Measurements from ENCODE around the gene UNC80. TPM values are rescaled to one million over a fixed set of nuclear protein-coding genes. Genes with fewer than 3 reads are reported as not detected.

UNC80 gene
- total RNA-seq, 1 donor from 2014 or later: 2.1 TPM

DNA sequence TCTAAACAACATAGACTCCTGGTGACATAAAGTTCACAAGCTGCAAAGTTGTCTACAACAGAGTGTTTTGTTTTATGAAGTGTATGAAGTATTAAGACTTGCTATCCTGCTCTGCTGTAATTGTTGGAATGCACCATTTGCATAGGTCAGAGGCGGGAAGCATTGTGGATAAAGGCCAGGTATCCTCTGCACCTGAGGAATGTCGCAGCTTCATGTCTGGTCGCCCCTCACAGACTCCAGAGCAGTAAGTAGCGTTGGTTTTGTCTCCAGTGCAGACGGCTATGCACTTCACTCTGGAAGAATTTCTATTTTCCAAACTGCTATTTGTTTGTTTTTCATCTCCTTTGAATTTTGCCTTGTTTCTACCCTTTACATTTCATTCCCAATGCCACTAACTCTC lies 63.1 kb downstream of the UNC80 start:
- Histone ChIP-seq H3K9ac (ENCODE audit: low read depth in 1 of 3, low read length in 3 of 3) (no peak overlapping the region), H3K9me3 (ENCODE audit: control insufficient read depth in 3 of 3, low read length in 3 of 3) (no peaks in the 10 kb centered on the region), H3K27me3 (ENCODE audit: control insufficient read depth in 3 of 3, insufficient read depth in 3 of 3, low read length in 3 of 3) (no peaks in the 10 kb centered on the region), H3K4me3 (ENCODE audit: low read length in 3 of 3) (no peak overlapping the region), H3K4me1 (ENCODE audit: control insufficient read depth in 3 of 3, insufficient read depth in 3 of 3, low read length in 3 of 3) (no peaks in the 10 kb centered on the region), H3K36me3 (ENCODE audit: control insufficient read depth in 3 of 3, insufficient read depth in 3 of 3, low read length in 3 of 3) (no peaks in the 10 kb centered on the region), H3K27ac (ENCODE audit: low read depth, low read length) (no peak overlapping the region)

DNA sequence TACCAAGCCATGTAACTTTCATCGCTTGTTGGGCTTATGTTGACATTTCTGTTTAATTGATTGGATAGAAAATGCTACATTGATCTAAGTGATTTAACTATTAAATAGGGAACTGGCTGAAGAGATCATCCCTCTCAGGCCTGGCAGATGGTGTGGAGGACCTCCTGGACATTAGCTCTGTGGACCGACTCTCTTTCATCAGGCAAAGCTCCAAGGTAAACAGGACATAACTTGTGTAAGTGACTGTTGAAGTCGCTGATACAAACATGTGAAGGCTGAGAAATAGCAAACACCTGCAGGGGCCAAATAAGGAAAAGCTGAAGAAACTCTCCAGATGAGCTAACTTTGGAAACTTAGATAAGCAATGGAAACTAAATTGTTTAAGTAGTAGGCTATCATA lies 68.8 kb downstream of the UNC80 start:
- H3K27me3 ChIP-seq (ENCODE audit: control insufficient read depth in 3 of 3, insufficient read depth in 3 of 3, low read length in 3 of 3): no peaks in the 10 kb centered on the region
- no peak overlapping the region for H3K9ac ChIP-seq (ENCODE audit: low read depth in 1 of 3, low read length in 3 of 3)
- no peak overlapping the region for H3K4me3 ChIP-seq (ENCODE audit: low read length in 3 of 3)
- no peaks in the 10 kb centered on the region for H3K4me1 ChIP-seq (ENCODE audit: control insufficient read depth in 3 of 3, insufficient read depth in 3 of 3, low read length in 3 of 3)
- no peaks in the 10 kb centered on the region for H3K9me3 ChIP-seq (ENCODE audit: control insufficient read depth in 3 of 3, low read length in 3 of 3)
- no peaks in the 10 kb centered on the region for H3K36me3 ChIP-seq (ENCODE audit: control insufficient read depth in 3 of 3, insufficient read depth in 3 of 3, low read length in 3 of 3)
- no peak overlapping the region for H3K27ac ChIP-seq (ENCODE audit: low read depth, low read length)

DNA sequence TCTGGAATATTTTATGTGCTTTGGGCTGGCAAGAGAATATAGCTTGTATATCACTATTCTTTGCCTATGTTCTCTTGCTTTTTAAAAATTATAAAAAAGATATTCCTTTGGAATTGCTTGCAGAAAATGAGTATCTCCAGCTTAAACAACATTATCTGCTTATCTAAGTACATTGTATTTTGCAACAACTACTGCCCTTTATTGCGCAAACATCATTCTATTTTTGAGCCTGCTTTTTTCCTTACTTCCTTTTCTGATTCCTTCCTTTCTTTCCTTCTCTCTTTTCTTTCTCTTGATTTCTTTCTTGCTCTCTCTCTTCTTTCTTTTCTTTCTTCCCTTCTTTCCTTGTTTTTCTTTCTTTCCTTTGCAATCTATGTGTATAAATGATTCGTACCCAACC lies 74.0 kb downstream of the UNC80 start:
- no peaks in the 10 kb centered on the region for H3K27me3 ChIP-seq (ENCODE audit: control insufficient read depth in 3 of 3, insufficient read depth in 3 of 3, low read length in 3 of 3)
- H3K4me3 ChIP-seq (ENCODE audit: low read length in 3 of 3): no peak overlapping the region
- H3K36me3 ChIP-seq (ENCODE audit: control insufficient read depth in 3 of 3, insufficient read depth in 3 of 3, low read length in 3 of 3): no peaks in the 10 kb centered on the region
- H3K27ac ChIP-seq (ENCODE audit: low read depth, low read length): no peak overlapping the region
- no peak overlapping the region for H3K9ac ChIP-seq (ENCODE audit: low read depth in 1 of 3, low read length in 3 of 3)
- no peaks in the 10 kb centered on the region for H3K4me1 ChIP-seq (ENCODE audit: control insufficient read depth in 3 of 3, insufficient read depth in 3 of 3, low read length in 3 of 3)
- H3K9me3 ChIP-seq (ENCODE audit: control insufficient read depth in 3 of 3, low read length in 3 of 3): no peaks in the 10 kb centered on the region

DNA sequence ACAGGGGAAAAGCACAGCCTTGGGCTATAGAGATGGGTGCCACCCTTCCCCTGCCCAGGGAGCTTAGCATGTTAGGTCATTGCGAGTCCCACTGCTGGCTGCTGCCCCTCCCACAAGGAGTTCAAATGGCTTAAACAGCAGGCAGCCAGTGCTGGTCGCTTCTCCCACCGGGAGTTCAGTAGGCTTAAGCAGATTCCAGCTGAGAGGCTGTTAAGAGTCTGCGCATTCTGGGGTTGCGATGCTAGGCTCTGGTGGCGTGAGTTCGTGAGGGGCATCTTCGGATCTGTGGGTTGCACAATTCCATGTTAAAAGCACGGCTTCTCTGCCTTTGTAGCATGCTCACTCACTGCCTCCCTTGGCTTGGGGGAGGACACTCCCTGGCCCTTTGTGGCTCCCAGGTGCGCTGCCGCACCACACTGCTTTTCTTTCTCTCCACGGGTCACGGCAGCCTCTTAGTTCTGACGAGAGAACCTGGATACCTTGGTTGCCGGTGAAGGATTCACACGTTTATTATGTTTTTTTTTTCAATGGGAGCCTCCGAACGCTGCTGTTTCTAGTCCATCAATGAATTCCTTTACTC lies 93.2 kb downstream of the UNC80 start:
- Histone ChIP-seq H3K9me3 (ENCODE audit: control insufficient read depth in 3 of 3, low read length in 3 of 3) (no peaks in the 10 kb centered on the region), H3K4me3 (ENCODE audit: low read length in 3 of 3) (no peak overlapping the region), H3K27ac (ENCODE audit: low read depth, low read length) (no peak overlapping the region), H3K36me3 (ENCODE audit: control insufficient read depth in 3 of 3, insufficient read depth in 3 of 3, low read length in 3 of 3) (no peaks in the 10 kb centered on the region), H3K4me1 (ENCODE audit: control insufficient read depth in 3 of 3, insufficient read depth in 3 of 3, low read length in 3 of 3) (no peaks in the 10 kb centered on the region), H3K9ac (ENCODE audit: low read depth in 1 of 3, low read length in 3 of 3) (no peak overlapping the region), H3K27me3 (ENCODE audit: control insufficient read depth in 3 of 3, insufficient read depth in 3 of 3, low read length in 3 of 3) (no peaks in the 10 kb centered on the region)

DNA sequence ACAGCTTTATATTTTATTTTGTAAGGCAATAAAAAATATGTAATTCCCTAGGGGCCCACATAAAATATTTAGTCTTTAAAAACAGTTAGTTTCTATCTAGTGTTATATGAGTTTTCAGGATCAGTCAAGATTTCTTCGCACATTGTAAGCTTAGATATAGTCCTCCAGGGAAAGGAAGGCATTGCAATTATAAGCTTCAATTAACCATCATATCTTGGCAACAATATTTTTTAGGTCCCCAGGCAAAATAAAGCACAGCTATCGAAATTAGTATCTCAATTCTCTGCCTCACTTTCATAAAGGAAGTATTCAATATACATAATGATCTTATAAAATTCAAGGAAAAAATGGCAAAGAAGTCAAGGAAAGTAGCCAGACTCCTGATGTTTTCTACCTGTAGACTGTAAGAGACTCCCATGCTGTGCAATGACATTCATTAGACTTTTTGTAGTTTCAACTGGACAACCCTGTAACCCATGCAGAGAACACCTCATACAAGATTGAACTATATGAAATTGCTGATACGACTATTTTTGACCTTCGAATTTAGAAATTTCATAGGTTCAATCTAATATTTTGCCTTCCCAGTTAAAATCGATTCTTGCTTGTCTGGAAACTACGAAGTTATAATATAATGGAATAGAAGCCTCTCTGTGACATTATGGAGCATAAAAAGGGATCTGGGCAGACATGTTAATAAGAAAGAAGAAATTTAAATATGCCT lies 96.8 kb downstream of the UNC80 start:
- H3K4me3 ChIP-seq (ENCODE audit: low read length in 3 of 3): no peak overlapping the region
- no peaks in the 10 kb centered on the region for H3K27me3 ChIP-seq (ENCODE audit: control insufficient read depth in 3 of 3, insufficient read depth in 3 of 3, low read length in 3 of 3)
- H3K36me3 ChIP-seq (ENCODE audit: control insufficient read depth in 3 of 3, insufficient read depth in 3 of 3, low read length in 3 of 3): no peaks in the 10 kb centered on the region
- H3K9me3 ChIP-seq (ENCODE audit: control insufficient read depth in 3 of 3, low read length in 3 of 3): no peaks in the 10 kb centered on the region
- no peak overlapping the region for H3K27ac ChIP-seq (ENCODE audit: low read depth, low read length)
- no peak overlapping the region for H3K9ac ChIP-seq (ENCODE audit: low read depth in 1 of 3, low read length in 3 of 3)
- no peaks in the 10 kb centered on the region for H3K4me1 ChIP-seq (ENCODE audit: control insufficient read depth in 3 of 3, insufficient read depth in 3 of 3, low read length in 3 of 3)

DNA sequence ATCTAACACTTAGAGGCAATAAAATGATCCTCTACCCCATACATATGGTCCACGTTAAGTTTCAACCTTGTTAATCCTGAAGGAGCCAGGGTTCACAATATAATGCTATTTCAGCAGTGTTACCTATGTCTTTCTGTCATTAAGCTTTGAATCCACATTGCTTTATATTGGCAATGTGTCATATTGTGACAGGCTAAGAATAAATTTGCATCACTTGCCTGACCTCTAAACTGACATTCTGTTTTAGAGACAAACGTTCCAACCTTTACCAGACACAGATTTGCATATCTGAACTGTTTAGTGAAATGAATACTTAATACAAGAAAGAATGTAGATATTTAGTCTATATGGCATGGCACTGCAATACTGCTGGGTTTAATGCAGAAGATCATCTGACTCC lies 98.4 kb downstream of the UNC80 start:
- no peak overlapping the region for H3K9ac ChIP-seq (ENCODE audit: low read depth in 1 of 3, low read length in 3 of 3)
- H3K4me1 ChIP-seq (ENCODE audit: control insufficient read depth in 3 of 3, insufficient read depth in 3 of 3, low read length in 3 of 3): no peaks in the 10 kb centered on the region
- no peaks in the 10 kb centered on the region for H3K9me3 ChIP-seq (ENCODE audit: control insufficient read depth in 3 of 3, low read length in 3 of 3)
- no peaks in the 10 kb centered on the region for H3K36me3 ChIP-seq (ENCODE audit: control insufficient read depth in 3 of 3, insufficient read depth in 3 of 3, low read length in 3 of 3)
- no peak overlapping the region for H3K4me3 ChIP-seq (ENCODE audit: low read length in 3 of 3)
- no peaks in the 10 kb centered on the region for H3K27me3 ChIP-seq (ENCODE audit: control insufficient read depth in 3 of 3, insufficient read depth in 3 of 3, low read length in 3 of 3)
- no peak overlapping the region for H3K27ac ChIP-seq (ENCODE audit: low read depth, low read length)

DNA sequence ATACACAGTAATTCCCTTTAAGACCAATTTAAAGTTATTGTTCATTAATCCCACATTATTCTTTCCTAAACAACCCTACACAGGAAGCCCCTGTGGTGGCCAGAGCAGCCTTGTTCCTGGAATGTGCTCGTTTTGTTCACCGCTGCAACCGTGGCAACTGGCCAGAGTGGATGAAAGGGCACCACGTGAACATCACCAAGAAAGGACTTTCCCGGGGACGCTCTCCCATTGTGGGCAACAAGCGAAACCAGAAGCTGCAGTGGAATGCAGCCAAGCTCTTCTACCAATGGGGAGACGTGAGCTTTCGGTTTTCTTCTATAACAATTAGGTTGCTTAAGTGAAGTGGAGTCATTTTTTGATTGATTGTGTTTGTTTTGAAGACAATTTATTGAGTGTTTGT lies 101.0 kb downstream of the UNC80 start:
- H3K4me1 ChIP-seq (ENCODE audit: control insufficient read depth in 3 of 3, insufficient read depth in 3 of 3, low read length in 3 of 3): no peaks in the 10 kb centered on the region
- no peaks in the 10 kb centered on the region for H3K27me3 ChIP-seq (ENCODE audit: control insufficient read depth in 3 of 3, insufficient read depth in 3 of 3, low read length in 3 of 3)
- H3K4me3 ChIP-seq (ENCODE audit: low read length in 3 of 3): no peak overlapping the region
- H3K36me3 ChIP-seq (ENCODE audit: control insufficient read depth in 3 of 3, insufficient read depth in 3 of 3, low read length in 3 of 3): no peaks in the 10 kb centered on the region
- H3K9ac ChIP-seq (ENCODE audit: low read depth in 1 of 3, low read length in 3 of 3): no peak overlapping the region
- no peaks in the 10 kb centered on the region for H3K9me3 ChIP-seq (ENCODE audit: control insufficient read depth in 3 of 3, low read length in 3 of 3)
- H3K27ac ChIP-seq (ENCODE audit: low read depth, low read length): no peak overlapping the region

DNA sequence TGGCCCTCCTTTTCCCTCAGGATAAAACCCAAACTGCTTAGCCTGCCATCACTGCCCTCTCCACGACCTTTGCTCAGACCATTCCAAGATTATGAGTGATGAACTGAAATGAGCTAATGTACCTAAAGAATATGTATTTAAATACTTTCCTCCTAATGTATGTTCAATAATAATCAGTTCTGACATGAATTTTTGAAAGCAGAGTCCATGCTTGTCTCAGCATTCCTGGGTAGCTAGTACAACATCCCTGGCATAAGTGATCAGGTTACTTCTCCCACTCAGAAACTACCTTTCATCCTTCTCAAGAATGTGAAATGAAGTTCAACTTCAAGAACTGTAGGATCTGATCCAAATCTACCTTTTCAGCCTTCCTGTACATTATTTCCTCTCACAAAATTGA lies 103.6 kb downstream of the UNC80 start:
- H3K9ac ChIP-seq (ENCODE audit: low read depth in 1 of 3, low read length in 3 of 3): no peak overlapping the region
- no peaks in the 10 kb centered on the region for H3K27me3 ChIP-seq (ENCODE audit: control insufficient read depth in 3 of 3, insufficient read depth in 3 of 3, low read length in 3 of 3)
- H3K27ac ChIP-seq (ENCODE audit: low read depth, low read length): no peak overlapping the region
- no peaks in the 10 kb centered on the region for H3K9me3 ChIP-seq (ENCODE audit: control insufficient read depth in 3 of 3, low read length in 3 of 3)
- no peak overlapping the region for H3K4me3 ChIP-seq (ENCODE audit: low read length in 3 of 3)
- H3K36me3 ChIP-seq (ENCODE audit: control insufficient read depth in 3 of 3, insufficient read depth in 3 of 3, low read length in 3 of 3): no peaks in the 10 kb centered on the region
- no peaks in the 10 kb centered on the region for H3K4me1 ChIP-seq (ENCODE audit: control insufficient read depth in 3 of 3, insufficient read depth in 3 of 3, low read length in 3 of 3)

DNA sequence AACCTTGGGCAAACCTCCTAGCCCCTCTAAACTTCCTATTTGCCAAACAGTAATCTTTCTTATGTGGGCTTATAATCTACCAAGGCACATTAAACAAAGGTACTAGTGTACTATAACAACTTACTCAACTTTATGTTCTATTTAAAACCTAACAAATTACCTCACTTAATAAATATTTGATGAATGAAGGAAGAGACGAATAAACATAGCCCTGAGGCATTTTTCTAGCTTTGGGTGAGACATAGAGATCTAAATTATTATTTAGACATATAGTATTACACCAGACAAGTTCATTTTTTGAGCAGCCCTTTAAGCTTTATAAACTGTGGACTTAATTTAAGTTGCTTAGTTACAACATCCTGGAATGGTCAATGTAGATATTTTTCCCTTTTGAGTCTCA lies 104.6 kb downstream of the UNC80 start:
- Histone ChIP-seq H3K4me1 (ENCODE audit: control insufficient read depth in 3 of 3, insufficient read depth in 3 of 3, low read length in 3 of 3) (no peaks in the 10 kb centered on the region), H3K36me3 (ENCODE audit: control insufficient read depth in 3 of 3, insufficient read depth in 3 of 3, low read length in 3 of 3) (no peaks in the 10 kb centered on the region), H3K27ac (ENCODE audit: low read depth, low read length) (no peak overlapping the region), H3K9ac (ENCODE audit: low read depth in 1 of 3, low read length in 3 of 3) (no peak overlapping the region), H3K4me3 (ENCODE audit: low read length in 3 of 3) (no peak overlapping the region), H3K9me3 (ENCODE audit: control insufficient read depth in 3 of 3, low read length in 3 of 3) (no peaks in the 10 kb centered on the region), H3K27me3 (ENCODE audit: control insufficient read depth in 3 of 3, insufficient read depth in 3 of 3, low read length in 3 of 3) (no peaks in the 10 kb centered on the region)

DNA sequence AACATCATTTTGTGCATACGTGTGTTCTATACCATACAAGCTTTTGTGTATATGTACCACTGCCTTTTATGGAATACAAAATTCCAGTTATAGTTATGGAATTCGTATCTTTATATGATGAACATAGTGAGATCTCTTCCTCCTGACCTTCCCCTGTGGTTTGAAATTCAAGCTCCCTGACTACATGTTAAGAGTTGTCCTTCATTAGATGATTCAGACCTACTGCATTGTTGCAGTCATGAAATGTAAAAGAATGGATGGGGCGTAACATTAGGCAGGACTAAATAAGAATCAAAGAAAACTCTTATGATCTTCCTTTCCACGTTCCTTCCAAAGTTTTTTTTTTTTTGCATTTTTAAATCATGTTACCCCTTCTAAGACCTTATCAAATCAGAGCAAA lies 107.1 kb downstream of the UNC80 start:
- Histone ChIP-seq H3K27me3 (ENCODE audit: control insufficient read depth in 3 of 3, insufficient read depth in 3 of 3, low read length in 3 of 3) (no peaks in the 10 kb centered on the region), H3K27ac (ENCODE audit: low read depth, low read length) (no peak overlapping the region), H3K4me3 (ENCODE audit: low read length in 3 of 3) (no peak overlapping the region), H3K4me1 (ENCODE audit: control insufficient read depth in 3 of 3, insufficient read depth in 3 of 3, low read length in 3 of 3) (no peaks in the 10 kb centered on the region), H3K36me3 (ENCODE audit: control insufficient read depth in 3 of 3, insufficient read depth in 3 of 3, low read length in 3 of 3) (no peaks in the 10 kb centered on the region), H3K9ac (ENCODE audit: low read depth in 1 of 3, low read length in 3 of 3) (no peak overlapping the region), H3K9me3 (ENCODE audit: control insufficient read depth in 3 of 3, low read length in 3 of 3) (no peaks in the 10 kb centered on the region)
